HuH-7.5 (cell line): ENCODE results near the gene NPAS3.

Experiments
- DNase-seq: peaks from one replicate; pipeline ENCODE4 v3.0.0; 2011; ENCODE audit warnings: low spot score

The NPAS3 gene

GRCh38 chr14:33756833-33757232, 818.2 kb downstream of the NPAS3 start:
- no peak for DNase-seq

DNA sequence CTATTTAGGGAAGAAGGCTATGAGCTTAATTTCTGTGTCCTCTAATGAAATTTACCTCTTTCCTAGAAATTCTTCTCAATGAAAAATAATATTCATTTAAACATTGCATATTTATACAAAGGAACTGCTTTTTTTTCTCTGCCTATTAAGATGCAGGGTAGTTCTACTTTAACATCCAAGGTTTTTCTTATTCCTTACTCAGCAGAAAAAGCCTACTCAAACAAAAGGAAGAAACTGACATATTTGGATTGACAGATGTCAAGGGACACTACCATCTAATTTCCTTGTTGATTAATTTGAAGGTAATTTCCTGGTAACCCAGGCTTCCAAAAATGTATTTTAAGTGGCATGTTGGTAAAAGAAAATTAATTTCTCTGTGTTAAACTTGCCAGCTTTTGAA, 819.9 kb downstream of the NPAS3 start:
- DNase-seq = no peak

DNA sequence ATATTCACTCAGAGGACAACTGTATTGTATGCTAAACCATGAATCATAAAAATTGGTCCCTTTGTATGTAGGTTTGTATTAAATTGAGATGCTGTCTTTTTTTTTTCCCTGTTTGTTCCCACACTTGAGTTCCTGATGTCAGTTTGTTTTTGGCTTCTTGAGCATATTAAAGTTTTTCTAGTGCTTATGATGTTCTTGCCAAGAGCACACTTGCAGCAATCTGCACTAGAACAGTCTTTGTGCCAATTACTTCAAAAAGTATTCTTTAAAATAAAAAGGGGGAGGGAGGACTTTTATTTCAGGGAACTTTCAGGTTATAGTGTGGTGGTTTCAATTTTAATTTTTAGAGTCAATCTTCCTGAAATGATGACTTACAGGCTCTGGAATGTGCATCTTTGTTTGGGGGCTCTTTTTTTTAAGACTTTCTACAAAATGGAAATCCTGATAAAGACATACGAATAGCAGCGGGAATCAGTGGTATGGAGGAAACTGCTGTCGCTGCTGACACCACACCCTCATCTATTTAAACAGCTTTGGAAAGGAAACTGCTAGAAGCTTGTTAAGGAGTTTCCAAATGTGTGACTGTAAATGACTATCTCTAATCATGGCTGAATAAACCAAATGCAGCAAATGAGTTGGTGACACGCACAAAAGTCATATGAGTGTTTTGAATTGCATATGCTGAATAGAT, 823.6 kb downstream of the NPAS3 start:
- no peak for DNase-seq

DNA sequence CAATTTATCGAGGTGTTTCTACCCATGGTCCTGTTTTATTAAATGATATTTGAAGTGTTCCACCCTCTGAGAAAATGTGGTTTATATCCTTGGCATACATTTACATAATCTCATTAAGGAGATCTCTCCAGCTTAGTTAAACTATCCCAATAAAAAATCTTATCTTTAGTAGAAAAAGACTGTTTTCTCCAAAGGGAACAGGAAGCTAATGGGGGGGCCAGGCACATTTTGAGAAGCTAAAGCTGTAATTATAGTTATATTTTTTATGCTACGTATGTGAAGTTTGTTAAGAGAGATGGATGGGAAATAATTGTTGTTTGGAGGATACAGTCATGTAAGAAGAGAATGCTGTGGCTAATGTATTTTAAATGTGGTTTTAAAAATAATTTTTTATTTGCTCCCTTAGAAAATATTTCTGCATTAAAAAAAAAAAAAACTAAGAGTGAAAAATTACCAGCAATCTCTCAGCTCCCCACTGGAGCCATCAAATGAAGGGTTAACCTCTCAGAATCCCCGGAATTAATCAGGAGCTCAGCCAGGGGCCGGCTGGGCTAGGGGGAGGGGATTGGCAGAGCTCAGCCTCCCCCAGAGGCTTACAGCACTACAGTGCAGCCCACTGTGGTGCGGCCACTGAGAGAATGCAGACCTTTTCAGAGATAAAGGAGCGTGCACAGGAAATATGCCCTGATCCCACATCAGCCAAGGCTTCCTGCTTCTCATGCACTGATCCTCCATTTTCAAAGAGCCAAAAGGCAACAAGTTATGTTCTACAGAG, 826.4 kb downstream of the NPAS3 start:
- no peak for DNase-seq

- DNase-seq = no peak
Measured at GRCh38 chr14:33767586-33768457, 829.1 kb downstream of the NPAS3 start.

DNA sequence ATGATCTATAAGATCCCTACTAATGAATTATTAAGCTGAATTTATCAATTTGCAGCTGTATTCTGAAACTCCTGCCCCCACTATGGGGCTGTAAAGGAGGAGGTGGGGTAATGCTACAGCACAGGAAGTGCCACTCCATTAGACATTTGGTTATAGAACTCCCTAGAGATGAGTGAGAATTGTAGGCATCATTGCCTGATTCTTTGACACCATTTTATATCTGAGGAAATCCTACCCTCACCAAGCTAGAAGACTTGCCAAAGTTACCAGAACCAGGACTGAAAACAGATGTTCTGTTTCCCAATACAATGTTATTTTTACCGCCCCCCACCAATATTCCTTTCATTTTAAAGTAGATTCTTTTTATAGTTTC, 829.8 kb downstream of the NPAS3 start:
- no peak for DNase-seq

GRCh38 chr14:33773205-33774030, 834.7 kb downstream of the NPAS3 start:
- DNase-seq = no peak

DNA sequence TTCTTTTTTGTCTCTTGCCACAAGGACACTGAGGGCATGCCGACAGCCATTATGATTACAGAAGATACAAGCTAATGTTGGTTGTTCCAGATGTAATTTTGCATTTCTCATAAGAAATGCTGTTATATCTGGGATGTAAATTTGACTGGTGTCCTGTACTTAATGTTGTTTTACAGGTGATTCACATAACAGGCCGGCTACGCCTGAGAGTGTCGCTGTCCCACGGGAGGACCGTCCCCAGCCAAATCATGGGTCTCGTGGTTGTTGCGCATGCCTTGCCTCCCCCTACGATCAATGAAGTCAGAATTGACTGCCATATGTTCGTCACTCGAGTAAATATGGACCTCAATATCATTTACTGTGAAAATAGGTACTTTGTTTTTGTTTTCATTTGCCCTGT, 835.5 kb downstream of the NPAS3 start:
- DNase-seq = no peak

DNA sequence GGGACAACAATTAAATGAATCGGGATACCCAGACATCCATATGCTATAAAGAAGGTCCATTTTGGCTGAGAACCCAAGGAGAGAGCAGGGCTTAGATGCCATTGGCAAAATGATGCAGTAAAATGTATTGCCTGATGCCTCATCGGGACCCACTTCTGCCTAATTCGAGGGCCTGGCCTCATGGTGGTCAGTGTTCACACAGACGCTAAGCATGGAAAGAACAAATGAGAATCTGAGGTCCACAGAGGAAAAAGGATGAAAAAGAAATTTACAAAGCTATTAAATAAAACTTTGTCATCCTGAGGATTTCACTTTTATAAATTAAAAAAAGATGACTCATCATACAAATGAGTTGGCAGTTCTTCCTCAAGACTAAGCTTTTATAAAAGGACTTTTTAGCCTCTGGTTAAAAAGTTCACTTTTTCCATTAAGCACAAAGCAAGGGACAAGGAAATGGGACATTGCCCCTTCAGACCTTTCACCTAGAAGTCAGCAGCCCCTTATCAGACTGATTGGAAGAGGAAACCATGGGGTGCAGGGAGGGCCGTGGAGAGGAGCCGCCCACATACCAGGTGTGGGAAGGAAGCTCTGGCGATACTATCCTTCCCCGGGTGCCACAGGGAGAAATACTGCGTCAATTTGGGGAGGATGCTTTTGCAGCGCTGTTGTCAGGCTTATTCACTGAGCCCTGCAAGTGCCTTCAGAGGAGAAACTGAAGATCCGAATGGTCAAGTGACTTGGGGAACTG, 836.2 kb downstream of the NPAS3 start:
- no peak for DNase-seq

GRCh38 chr14:33776871-33777270, 838.2 kb downstream of the NPAS3 start:
- DNase-seq = no peak

- DNase-seq = no peak
Measured at GRCh38 chr14:33777681-33778080, 839.0 kb downstream of the NPAS3 start.

DNA sequence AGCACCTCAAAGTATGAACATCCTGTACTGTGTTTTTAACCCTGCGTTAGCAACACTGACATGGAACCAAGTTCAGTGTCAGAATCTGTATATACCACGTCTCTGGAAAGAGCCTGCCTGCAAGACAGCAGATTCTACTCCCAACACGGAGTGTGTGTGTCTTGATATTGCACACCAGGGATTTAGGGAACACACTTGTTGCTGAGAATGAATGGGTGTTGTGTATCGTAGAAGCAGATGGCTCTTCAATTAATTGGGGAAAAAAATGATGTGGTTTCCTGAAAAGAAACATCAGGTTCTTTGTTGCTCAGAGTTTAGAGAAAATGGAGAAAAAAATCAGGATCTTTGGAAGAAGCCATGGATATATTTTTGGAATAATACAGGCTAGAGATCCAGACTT, 841.4 kb downstream of the NPAS3 start:
- DNase-seq = no peak

GRCh38 chr14:33781236-33781635, 842.6 kb downstream of the NPAS3 start:
- DNase-seq = no peak

- DNase-seq = no peak
Measured at GRCh38 chr14:33782923-33783322, 844.2 kb downstream of the NPAS3 start.

GRCh38 chr14:33786091-33786825, 847.6 kb downstream of the NPAS3 start:
- no peak for DNase-seq

DNA sequence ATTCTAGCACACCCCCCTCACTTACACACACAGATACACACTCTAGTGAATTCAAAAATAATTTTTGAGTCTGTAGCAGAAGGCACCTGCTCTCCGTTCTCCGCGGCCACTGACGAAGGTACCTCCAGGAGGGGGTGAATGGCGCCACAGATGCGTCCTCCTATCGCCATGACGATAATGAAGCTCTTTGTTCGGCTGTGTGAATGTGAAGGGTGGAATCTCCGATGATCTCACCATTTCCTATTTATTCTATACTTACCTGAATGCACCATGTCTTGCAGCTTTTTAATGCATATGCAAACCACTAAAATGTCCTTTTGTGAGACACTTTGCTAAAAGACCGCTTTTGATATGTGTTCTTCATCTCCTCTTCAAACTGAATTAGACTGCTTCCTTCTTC, 849.5 kb downstream of the NPAS3 start:
- no peak for DNase-seq

DNA sequence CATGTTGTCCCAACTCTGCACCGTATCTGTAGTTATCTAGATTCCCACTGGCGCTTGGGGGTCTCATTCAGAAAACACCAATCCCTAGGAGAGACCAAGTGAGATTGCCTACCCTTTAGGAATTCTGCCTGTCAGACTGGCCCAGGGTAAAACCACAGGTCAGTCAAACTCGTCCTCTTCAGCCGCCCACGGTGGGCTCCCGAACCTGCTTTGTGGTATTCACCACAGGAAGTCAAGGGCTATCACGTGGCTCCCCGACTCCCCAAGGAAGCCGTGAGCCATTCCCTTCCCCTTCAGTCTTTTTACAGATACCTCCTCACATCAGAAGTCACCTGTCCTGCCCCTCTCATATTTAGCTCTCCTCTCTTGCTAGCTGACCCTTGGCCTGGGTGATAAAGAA, 852.3 kb downstream of the NPAS3 start:
- DNase-seq = no peak

DNA sequence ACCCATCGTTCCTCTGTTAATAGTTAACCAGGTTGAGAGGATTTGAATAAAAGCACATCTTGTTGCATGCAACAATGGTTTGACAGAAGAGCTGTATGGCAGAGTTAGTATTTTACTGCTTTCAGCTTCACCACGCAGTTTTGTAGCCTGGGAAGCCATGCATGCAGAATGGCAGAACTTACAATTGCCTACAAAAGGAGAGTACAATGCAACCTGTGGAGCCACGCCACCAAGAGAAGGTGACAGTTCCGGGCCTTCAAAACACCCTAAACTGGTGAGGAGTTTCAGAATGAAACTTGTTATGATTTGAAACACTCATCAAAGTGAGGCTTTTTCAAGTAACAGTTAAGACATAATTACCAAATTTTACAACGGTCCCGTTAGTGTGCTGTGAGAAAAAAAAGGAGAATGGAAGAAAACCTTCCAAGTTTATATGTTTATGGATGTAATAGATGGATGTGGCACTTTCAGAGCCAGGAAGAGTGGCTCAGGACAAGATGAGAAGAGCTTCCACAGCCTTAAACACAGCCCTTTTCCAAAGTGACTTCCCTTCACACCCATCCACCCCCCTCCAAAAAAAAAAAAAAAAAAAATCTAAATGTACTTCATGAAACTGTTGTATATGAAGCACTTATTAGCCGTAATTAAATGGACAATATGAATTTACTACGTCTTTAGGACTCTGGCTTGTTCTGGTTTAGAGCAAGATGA, 853.5 kb downstream of the NPAS3 start:
- DNase-seq = no peak

- DNase-seq = peak; percentile 62
Measured at GRCh38 chr14:33792720-33793368, 854.2 kb downstream of the NPAS3 start.
